Measurements from ENCODE around the gene HIPK2. TPM values are rescaled to one million over a fixed set of nuclear protein-coding genes. Genes with fewer than 3 reads are reported as not detected.

HIPK2 gene
- polyA plus RNA-seq, 1 donor (not counting 4 experiments of a cell fraction or from before 2014, with no cell fraction given) = 5.8 TPM

- dilution Hi-C loops (cut with MboI; ENCODE audit: extremely low pct_ligation_motif_present, low sequenced_read_pairs) = no loop called here
- TF ChIP-seq EZH2 (IDR thresholded peaks at IDR 0.05; ENCODE audit: low read length) (no peak), CTCF (optimal IDR thresholded peaks at IDR 0.05 in 1 of 3, IDR thresholded peaks at IDR 0.05 in 1 of 3, conservative IDR thresholded peaks at IDR 0.05 in 1 of 3; ENCODE audit: extremely low read depth in 1 of 3, insufficient read depth in 2 of 3, low read length in 3 of 3) (no peak)
- DNase-seq (ENCODE audit: low read depth, low spot score) (no peak), FAIRE-seq (no peak)
- Histone ChIP-seq H3K27ac (ENCODE audit: control insufficient read depth, insufficient read depth, low read length) (no peak overlapping the region), H3K9me1 (ENCODE audit: control insufficient read depth, extremely low read depth, insufficient read depth, low read length) (no peaks in the 10 kb centered on the region), H3K9ac (ENCODE audit: control insufficient read depth, extremely low read depth, insufficient read depth, low read length) (no peak overlapping the region), H2AFZ (ENCODE audit: control insufficient read depth, low read length) (no peak overlapping the region), H4K20me1 (ENCODE audit: control insufficient read depth, extremely low read depth, insufficient read depth, low read length) (no peaks in the 10 kb centered on the region), H3K36me3 (ENCODE audit: control insufficient read depth in 2 of 2, extremely low read depth in 1 of 2, insufficient read depth in 2 of 2, low read length in 2 of 2) (no peaks in the 10 kb centered on the region), H3K79me2 (ENCODE audit: control insufficient read depth, insufficient read depth, low read length) (no peaks in the 10 kb centered on the region), H3K9me3 (ENCODE audit: control insufficient read depth, low read depth, low read length) (no peaks in the 10 kb centered on the region), H3K4me1 (ENCODE audit: control insufficient read depth, extremely low read depth, insufficient read depth, low read length) (no peaks in the 10 kb centered on the region), H3K4me2 (ENCODE audit: control insufficient read depth, extremely low read depth, insufficient read depth, low read depth, low read length) (no peak overlapping the region), H3K27me3 (ENCODE audit: control insufficient read depth, extremely low read depth, insufficient read depth, low read length) (peaks cover 3% of the 10 kb centered on the region), H3K4me3 (ENCODE audit: control insufficient read depth in 2 of 3, extremely low read depth in 1 of 3, insufficient read depth in 2 of 3, low read depth in 1 of 3, low read length in 3 of 3) (no peak overlapping the region)
Observed at GRCh38 chr7:139532636-139533155, 245.1 kb downstream of the HIPK2 start.

GRCh38 chr7:139531094-139531493 lies 246.7 kb downstream of the HIPK2 start:
- Histone ChIP-seq H3K9ac (ENCODE audit: control insufficient read depth, extremely low read depth, insufficient read depth, low read length) (no peak overlapping the region), H2AFZ (ENCODE audit: control insufficient read depth, low read length) (no peak overlapping the region), H3K4me3 (ENCODE audit: control insufficient read depth in 2 of 3, extremely low read depth in 1 of 3, insufficient read depth in 2 of 3, low read depth in 1 of 3, low read length in 3 of 3) (no peak overlapping the region), H3K36me3 (ENCODE audit: control insufficient read depth in 2 of 2, extremely low read depth in 1 of 2, insufficient read depth in 2 of 2, low read length in 2 of 2) (no peaks in the 10 kb centered on the region), H3K79me2 (ENCODE audit: control insufficient read depth, insufficient read depth, low read length) (no peaks in the 10 kb centered on the region), H3K27ac (ENCODE audit: control insufficient read depth, insufficient read depth, low read length) (no peak overlapping the region), H3K4me1 (ENCODE audit: control insufficient read depth, extremely low read depth, insufficient read depth, low read length) (no peaks in the 10 kb centered on the region), H3K27me3 (ENCODE audit: control insufficient read depth, extremely low read depth, insufficient read depth, low read length) (peaks cover 16% of the 10 kb centered on the region), H3K4me2 (ENCODE audit: control insufficient read depth, extremely low read depth, insufficient read depth, low read depth, low read length) (no peak overlapping the region), H3K9me1 (ENCODE audit: control insufficient read depth, extremely low read depth, insufficient read depth, low read length) (no peaks in the 10 kb centered on the region), H3K9me3 (ENCODE audit: control insufficient read depth, low read depth, low read length) (no peaks in the 10 kb centered on the region), H4K20me1 (ENCODE audit: control insufficient read depth, extremely low read depth, insufficient read depth, low read length) (no peaks in the 10 kb centered on the region)
- FAIRE-seq (no peak), DNase-seq (ENCODE audit: low read depth, low spot score) (no peak)
- TF ChIP-seq CTCF (optimal IDR thresholded peaks at IDR 0.05 in 1 of 3, IDR thresholded peaks at IDR 0.05 in 1 of 3, conservative IDR thresholded peaks at IDR 0.05 in 1 of 3; ENCODE audit: extremely low read depth in 1 of 3, insufficient read depth in 2 of 3, low read length in 3 of 3) (no peak), EZH2 (IDR thresholded peaks at IDR 0.05; ENCODE audit: low read length) (no peak)
- dilution Hi-C loops (cut with MboI; ENCODE audit: extremely low pct_ligation_motif_present, low sequenced_read_pairs) = no loop called here
